HG02588 (cell line): Measurements from ENCODE around the gene ECE1.

Experiments
- ATAC-seq: cut with Tn5 transposase; IDR thresholded peaks from one replicate; pipeline ENCODE4 v1.9.1; 2021; ENCODE audit warnings: mild to moderate bottlenecking, moderate library complexity; ENCODE audit not compliant: unreplicated experiment

ECE1 gene

GRCh38 chr1:21325731-21326387 is 35.6 kb upstream of the ECE1 start:
- ATAC-seq: no peak

- ATAC-seq: no peak
Measured at GRCh38 chr1:21325231-21325718, 35.0 kb upstream of the ECE1 start.

- ATAC-seq: no peak
Measured at GRCh38 chr1:21324368-21325141, 34.3 kb upstream of the ECE1 start.

- ATAC-seq: no peak
Measured at GRCh38 chr1:21323091-21323490, 32.8 kb upstream of the ECE1 start.

GRCh38 chr1:21322681-21323016 is 32.4 kb upstream of the ECE1 start:
- ATAC-seq: no peak

- no peak for ATAC-seq
Measured at GRCh38 chr1:21321963-21322680, 31.9 kb upstream of the ECE1 start.

- ATAC-seq: no peak
Measured at GRCh38 chr1:21320410-21321108, 30.3 kb upstream of the ECE1 start.

GRCh38 chr1:21319447-21320407 is 29.5 kb upstream of the ECE1 start:
- no peak for ATAC-seq

- no peak for ATAC-seq
Measured at GRCh38 chr1:21318714-21319159, 28.5 kb upstream of the ECE1 start.

- no peak for ATAC-seq
Measured at GRCh38 chr1:21318057-21318713, 27.9 kb upstream of the ECE1 start.

- no peak for ATAC-seq
Measured at GRCh38 chr1:21317690-21318043, 27.4 kb upstream of the ECE1 start.

GRCh38 chr1:21317035-21317689 is 26.9 kb upstream of the ECE1 start:
- no peak for ATAC-seq

GRCh38 chr1:21314743-21315396 is 24.6 kb upstream of the ECE1 start:
- ATAC-seq: no peak

- ATAC-seq: no peak
Measured at GRCh38 chr1:21313886-21314721, 23.8 kb upstream of the ECE1 start.

- ATAC-seq: no peak
Measured at GRCh38 chr1:21313203-21313885, 23.1 kb upstream of the ECE1 start.

- ATAC-seq: no peak
Measured at GRCh38 chr1:21312407-21312992, 22.2 kb upstream of the ECE1 start.

GRCh38 chr1:21311016-21311415 is 20.8 kb upstream of the ECE1 start:
- ATAC-seq: no peak
